ENCODE results near the gene OR56A4.
"Not testable (repeated sequence)": the region's sequence is repeated elsewhere in the genome, so short reads cannot be mapped to it uniquely, and the experiment has no call there.

The OR56A4 gene

GRCh38 chr11:6006846-6007245 is at the start of gene OR56A4:
Gene OR56A4 (minus strand): TSS chr11:6006946. CDS start chr11:6002992, 3,954 bp downstream.
- no peak for DNase-seq

DNA sequence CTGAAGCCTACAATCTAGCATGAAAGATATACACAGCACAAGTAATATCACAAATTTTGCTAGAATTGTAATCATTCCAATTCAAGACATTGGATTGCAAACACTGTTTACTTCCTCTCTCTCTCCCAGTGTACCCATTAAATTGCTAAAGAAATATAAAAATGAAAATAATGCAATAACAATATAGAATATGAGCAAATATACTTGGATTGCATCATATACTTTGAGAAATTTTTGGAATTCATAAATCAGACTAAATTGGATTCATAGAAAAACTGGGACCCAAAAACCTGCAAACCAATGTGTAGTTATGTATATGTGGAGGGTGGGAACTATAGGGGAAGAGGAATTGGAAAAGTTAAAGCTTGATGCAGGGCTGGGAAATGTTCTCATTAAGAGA is 48.8 kb upstream of the OR56A4 start:
- DNase-seq = no peak

DNA sequence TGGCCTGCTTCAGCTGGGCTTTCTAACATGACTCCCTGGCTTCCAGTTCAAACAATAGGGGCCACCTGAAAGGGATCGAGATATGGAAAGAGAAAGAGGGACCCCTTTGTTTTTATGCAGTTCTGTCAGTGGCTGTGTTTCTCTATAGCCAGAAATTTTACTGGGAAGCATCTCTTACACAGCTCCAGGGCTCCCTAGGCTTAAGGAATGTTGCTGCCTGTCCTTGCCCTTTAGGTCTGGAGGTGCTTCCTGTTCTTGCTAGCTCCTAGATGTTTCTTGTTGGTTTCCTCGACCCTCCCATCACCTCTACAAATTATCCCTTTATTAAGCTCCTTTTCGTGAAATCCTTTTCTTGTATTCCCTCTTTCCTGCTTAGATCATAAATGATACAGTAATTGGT is 45.6 kb upstream of the OR56A4 start:
- DNase-seq = no peak

DNA sequence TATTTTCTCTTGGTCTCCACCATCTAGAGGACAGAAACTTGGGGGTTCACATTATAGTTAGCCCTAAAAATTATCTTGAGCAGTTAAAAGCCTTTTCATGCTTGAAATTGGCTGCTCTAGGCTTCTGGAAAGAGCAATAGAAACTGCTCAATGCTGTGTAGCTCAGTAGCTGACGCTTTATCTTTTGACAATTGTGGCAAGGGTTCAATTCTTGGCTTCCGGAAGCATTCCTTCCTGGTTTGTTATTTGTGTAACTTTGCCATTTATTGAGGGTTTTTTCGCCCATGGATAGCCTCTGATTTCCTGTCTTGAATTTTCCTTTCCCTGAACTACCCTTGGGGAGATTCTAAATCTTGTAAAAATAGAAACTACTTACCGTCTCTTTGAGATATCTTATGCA is 34.1 kb upstream of the OR56A4 start:
- no peak for DNase-seq

DNA sequence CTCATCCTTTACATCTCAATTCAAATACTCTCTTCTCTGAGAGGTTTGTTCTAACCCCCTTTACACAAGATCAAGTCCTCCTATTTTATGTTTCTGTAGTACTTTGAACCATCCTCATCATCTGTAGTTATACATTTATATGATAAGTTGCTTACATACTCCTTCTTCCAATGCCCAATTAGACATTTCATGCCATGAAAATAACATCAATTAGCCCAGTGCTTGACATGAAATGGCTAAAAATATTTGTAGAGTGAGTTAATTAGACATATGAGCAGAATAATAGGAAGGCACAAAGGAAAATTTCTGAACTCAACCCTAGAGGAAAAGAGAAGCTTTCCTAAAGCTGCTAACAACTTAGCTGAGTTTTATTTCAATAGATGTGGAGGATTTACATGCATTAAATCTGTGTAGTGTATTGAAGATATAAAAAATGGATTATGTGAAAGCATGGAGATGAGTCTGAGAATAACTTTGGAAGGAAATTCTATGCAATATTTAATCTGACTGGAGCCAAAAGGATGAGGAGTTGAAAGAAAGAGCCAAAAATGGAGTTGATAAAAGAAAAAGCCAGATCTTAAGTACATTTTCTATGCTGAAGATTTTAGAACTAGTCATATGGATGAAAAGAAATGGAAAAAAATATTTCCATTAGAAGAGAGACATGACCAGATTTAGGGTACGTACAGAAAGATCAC is 24.1 kb upstream of the OR56A4 start, which contains the start of gene OR56A1:
OR56A1 (minus strand) TSS at position 51 of the 698 bp plus-strand sequence. CDS start 3,066 bp downstream, outside the sequence.
- no peak for DNase-seq

DNA sequence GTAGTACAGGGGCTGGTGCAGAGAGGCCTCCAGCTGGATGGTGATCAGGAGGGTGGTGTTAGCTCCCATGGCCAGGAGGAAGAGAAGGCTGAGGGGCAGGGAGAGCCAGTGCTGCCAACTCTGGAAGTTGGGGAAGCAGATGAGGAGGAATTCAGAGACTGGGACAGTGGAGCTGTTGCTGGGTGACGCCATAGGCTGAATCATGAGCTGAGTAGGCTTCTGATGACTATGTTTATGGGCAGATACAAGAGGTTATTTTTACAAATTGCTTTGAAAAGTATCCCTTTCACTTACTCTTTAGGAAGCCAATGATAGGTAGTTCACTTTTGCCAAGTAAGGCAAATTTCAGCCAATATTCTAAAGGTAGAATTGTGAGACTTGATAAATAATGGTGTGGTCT is 20.8 kb upstream of the OR56A4 start:
- DNase-seq = no peak

DNA sequence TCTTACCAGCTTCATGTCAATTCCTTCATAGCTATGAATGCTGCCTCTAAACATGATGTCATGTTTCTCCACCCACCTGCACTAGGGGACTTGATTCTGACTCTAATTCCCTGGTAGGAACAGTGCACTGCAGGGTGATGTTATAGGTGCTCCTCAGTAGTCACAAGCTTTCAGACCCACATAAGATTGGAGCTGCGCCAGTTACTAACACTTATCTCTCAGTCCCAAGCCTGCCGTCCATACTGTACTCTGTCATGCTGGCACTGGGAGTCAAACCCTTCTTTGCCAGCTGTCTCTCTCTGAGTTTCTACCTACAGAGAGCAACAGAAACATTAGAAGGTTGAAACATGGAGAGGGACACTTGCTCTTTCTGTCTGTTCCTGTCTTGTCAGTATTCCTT is 18.3 kb upstream of the OR56A4 start:
- DNase-seq = no peak

DNA sequence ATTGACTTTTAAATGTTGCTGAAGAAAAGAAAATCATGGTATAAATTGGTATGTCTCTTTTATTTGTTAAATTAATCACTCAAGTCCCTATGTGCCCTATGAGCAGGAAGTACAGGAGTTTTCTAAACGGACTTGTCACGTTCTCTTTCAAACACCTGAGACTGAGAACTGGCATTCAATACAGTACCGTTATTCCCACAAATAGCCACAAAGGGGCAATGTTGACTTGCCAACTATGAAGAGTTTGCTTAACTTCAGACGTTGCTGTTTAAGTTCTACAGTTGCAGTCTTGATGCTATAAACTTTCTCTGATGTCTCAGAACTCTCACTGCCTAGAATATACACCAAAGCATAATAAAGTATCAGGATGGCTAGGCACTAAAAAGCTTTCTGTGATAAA is 16.2 kb upstream of the OR56A4 start:
- no peak for DNase-seq

- DNase-seq = no peak
Measured at GRCh38 chr11:6013042-6013441, 6.3 kb upstream of the OR56A4 start.

GRCh38 chr11:6012035-6012668 is 5.4 kb upstream of the OR56A4 start:
- DNase-seq = no peak

GRCh38 chr11:6006395-6006794 is 351 bp downstream of the OR56A4 start:
- no peak for DNase-seq

- DNase-seq = no peak
Measured at GRCh38 chr11:6002202-6002699, 4.5 kb downstream of the OR56A4 start.

GRCh38 chr11:5994791-5995190 is 12.0 kb downstream of the OR56A4 start:
- no peak for DNase-seq

GRCh38 chr11:5992604-5993251 is 14.0 kb downstream of the OR56A4 start:
- no peak for DNase-seq

- no peak for DNase-seq
Measured at GRCh38 chr11:5992150-5992549, 14.6 kb downstream of the OR56A4 start.

DNA sequence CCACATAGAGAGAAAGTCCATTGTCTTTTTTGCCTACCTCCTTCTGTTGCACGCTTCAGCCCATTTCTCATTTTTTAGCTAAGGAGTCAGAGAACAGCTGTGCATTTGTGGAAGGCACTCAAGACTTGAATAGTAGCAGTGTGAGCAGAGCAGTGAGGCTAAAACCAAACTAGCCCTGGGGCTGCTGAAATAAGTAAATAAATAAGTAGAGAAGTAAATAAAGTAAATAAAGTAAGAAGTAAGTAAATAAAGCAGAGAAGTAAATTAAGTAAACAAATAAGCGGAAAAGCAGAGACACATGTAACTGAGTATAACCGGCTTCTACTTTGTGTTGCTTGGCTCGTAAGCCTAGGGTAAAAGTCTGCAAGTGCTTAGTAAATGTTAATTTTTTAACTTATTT is 17.5 kb downstream of the OR56A4 start:
- DNase-seq = no peak

- DNase-seq = no peak
Measured at GRCh38 chr11:5986885-5987284, 19.9 kb downstream of the OR56A4 start, which contains the start of gene OR52L1. Gene OR52L1 (minus strand): TSS chr11:5986985. CDS start chr11:5986930, 55 bp downstream.

DNA sequence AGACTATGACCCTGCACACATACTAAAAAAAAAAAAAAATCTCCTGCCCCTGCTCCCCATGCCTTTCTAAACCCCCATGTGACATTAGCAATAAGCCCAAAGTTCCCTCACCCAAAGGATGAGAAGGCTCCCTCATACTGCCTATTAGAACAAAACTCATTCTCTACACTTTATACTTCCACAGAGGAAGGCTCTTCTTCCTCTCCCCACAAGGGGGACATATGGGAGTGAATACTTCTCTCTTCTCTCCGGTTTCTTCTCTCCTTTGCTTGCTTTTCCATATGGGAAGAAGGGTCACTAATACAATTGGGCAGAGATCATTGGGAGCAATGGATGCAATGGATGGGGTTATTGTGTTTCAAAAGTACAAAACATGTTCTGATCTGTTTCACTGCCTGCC is 23.3 kb downstream of the OR56A4 start:
- no peak for DNase-seq

DNA sequence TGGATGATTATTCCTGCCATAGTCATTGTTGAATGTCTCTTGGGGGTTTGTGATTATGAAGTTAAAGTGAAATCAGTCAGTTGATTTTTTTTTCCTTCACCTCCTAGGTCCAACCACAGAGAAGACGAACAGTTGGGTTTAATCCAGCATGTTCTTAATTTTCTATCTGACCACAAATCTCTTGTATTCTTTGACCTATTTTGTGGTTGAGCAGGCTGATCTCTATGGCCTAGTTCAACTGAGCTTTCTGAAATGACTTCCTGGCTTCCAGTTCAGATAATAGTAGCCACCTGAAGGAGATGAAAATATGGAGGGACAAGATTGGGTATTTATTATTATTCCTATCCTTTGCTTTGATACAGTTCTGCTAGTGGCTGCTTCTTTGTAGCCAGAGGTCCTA is 33.2 kb downstream of the OR56A4 start:
- DNase-seq = no peak

DNA sequence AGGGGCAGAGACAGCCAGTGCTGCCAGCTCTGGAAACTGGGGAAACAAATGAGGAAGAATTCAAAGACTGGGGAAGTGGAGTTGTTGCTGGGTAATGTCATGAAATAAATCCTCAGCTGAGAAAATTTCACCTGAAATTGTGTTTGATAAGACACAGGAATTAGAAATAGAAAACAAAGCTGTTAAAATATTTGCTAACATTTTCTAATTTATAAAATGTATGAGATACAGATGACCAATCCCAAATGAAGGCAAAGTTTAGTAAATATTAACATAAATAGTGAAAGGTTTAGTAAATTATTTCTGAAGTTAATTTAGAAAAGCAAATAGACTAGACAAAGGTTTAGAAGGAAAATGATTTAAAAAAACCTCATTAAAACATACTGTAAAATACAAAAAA is 38.4 kb downstream of the OR56A4 start, which contains the start of gene OR56A5:
OR56A5 (minus strand) TSS at position 101 of the 400 bp plus-strand sequence; CDS start at position 101, 0 bp downstream.
- no peak for DNase-seq

DNA sequence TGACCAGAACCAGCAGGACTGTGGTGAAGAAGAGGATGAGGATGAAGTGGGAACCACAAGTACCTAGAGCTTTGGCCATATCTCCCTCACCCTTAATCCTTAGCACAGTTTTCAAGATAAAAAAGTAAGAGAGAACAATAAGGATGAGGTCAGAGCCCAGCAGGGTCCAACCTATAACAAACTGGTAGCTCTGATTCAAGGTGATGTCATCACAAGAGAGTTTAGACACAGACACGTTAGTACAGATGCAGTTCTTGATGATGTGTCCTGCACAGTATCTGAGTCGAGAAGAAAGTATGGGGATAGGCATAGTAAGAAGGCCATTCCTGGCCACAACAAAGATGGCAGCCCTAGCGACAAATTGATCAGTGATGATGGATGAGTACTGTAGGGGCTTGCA is 39.0 kb downstream of the OR56A4 start:
- no peak for DNase-seq

GRCh38 chr11:5966958-5967357 is 39.8 kb downstream of the OR56A4 start:
- DNase-seq = no peak

GRCh38 chr11:5960704-5961320 is 45.9 kb downstream of the OR56A4 start:
- DNase-seq = not testable (repeated sequence)

Data from SHP77 treated with DMSO at 0.1 percent for 48 hours (cell line).